Fibroblast of villous mesenchyme (primary cell): ENCODE results near the gene MCM8. TPM values are rescaled to one million over a fixed set of nuclear protein-coding genes. Genes with fewer than 3 reads are reported as not detected.

Experiments
- DNase-seq: peaks from one replicate; pipeline ENCODE4 v3.0.0-alpha.2; 2010; ENCODE audit warnings: low read depth
- H3K4me3 ChIP-seq: 2 replicates; pipeline ENCODE4 v1.5.1; 2011; ENCODE audit warnings: low read depth, mild to moderate bottlenecking, low read length
- CTCF ChIP-seq: IDR thresholded peaks from 2 replicates; pipeline ENCODE4 v1.5.1; 2012; ENCODE audit warnings: low read depth, mild to moderate bottlenecking, low read length; ENCODE audit not compliant: insufficient read depth
- small RNA-seq: library from RNA; depleted of rRNA; stranded (forward); fragments of <200 nt; gene quantifications from one replicate; pipeline ENCODE3, GENCODE V24; 2012
- total RNA-seq: library from RNA; depleted of rRNA; stranded (reverse); fragments of >200 nt; gene quantifications from 2 replicates; pipeline ENCODE4 v1.2.3, GENCODE V29; 2012

Gene MCM8
- total RNA-seq, 1 donor = 13.0 TPM

- TF ChIP-seq CTCF = no peak
- H3K4me3 ChIP-seq = no peak overlapping the region
- no peak for DNase-seq
These were observed 91.4 kb downstream of the MCM8 start for GRCh38 chr20:6041808-6042265.

- DNase-seq = no peak
- no peak for TF ChIP-seq CTCF
- H3K4me3 ChIP-seq = no peak overlapping the region
These were observed 93.7 kb downstream of the MCM8 start for GRCh38 chr20:6044115-6044514.

- no peak for TF ChIP-seq CTCF
- DNase-seq = no peak
- H3K4me3 ChIP-seq = no peak overlapping the region
These were observed 95.1 kb downstream of the MCM8 start for GRCh38 chr20:6045566-6045965.

- TF ChIP-seq CTCF = no peak
- no peak overlapping the region for H3K4me3 ChIP-seq
- DNase-seq = no peak
These were observed 96.0 kb downstream of the MCM8 start for GRCh38 chr20:6046432-6046831.

GRCh38 chr20:6048391-6048790 lies 97.9 kb downstream of the MCM8 start:
- no peak overlapping the region for H3K4me3 ChIP-seq
- no peak for TF ChIP-seq CTCF
- DNase-seq = no peak

Small RNA genes within 50 kb of the gene (small RNA-seq; reads per million reads assigned to genes)
- gene RF00019 (not detected), gene RN7SL498P (not detected)

Other genes starting within 250 kb of the MCM8 start
- gene SHLD1, start 200.3 kb upstream of the MCM8 start, total RNA-seq = 0.97 and 1.7 TPM in 2 replicates
- under 0.01 and 0.43 TPM in 2 replicates for gene CHGB, start 39.1 kb upstream of the MCM8 start, total RNA-seq
- 6.8 and 9.9 TPM in 2 replicates for gene TRMT6, start 119 bp upstream of the MCM8 start, total RNA-seq
- gene CRLS1, start 55.5 kb downstream of the MCM8 start, total RNA-seq = 39.6 and 61.7 TPM in 2 replicates
- under 0.01 TPM in 1 of 2 replicates, not detected in the other for gene LRRN4, start 103.4 kb downstream of the MCM8 start, total RNA-seq
- gene FERMT1, start 172.4 kb downstream of the MCM8 start, total RNA-seq = 4.3 and 4.5 TPM in 2 replicates